Measurements from ENCODE around the gene CPNE4.

The CPNE4 gene

DNA sequence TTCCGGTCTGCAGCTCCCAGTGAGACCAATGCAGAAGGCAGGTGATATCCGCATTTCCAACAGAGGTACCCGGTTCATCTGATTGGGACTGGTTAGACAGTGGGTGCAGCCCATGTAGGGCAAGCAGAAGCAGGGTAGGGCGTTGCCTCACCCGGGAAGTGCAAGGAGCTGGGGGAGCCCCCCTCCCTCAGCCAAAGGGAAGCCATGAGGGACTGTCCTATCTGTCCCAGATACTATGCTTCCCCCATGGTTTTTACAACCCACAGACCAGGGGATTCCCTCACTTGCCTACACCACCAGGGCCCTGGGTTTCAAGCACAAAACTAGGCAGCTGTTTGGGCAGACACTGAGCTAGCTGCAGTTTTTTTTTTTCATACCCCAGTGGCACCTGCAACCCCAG is 71.8 kb downstream of the CPNE4 start:
- no peak overlapping the region for H3K4me2 ChIP-seq (ENCODE audit: low read depth, low read length, poor library complexity, severe bottlenecking)
- no peaks in the 10 kb centered on the region for H3K79me2 ChIP-seq (ENCODE audit: insufficient read depth, low read length)
- H3K27me3 ChIP-seq (ENCODE audit: insufficient read depth, low read length, poor library complexity, severe bottlenecking) = no peaks in the 10 kb centered on the region
- no peaks in the 10 kb centered on the region for H3K36me3 ChIP-seq (ENCODE audit: insufficient read depth, low read length)
- H3K9ac ChIP-seq (ENCODE audit: low read depth, low read length, poor library complexity, severe bottlenecking) = no peak overlapping the region
- no peaks in the 10 kb centered on the region for H3K4me1 ChIP-seq (ENCODE audit: insufficient read depth, low read length, poor library complexity, severe bottlenecking)
- H3F3A ChIP-seq (ENCODE audit: low read depth) = no peaks in the 10 kb centered on the region
- no peaks in the 10 kb centered on the region for H3K9me2 ChIP-seq (replicated peaks; ENCODE audit: low read depth, low read length)
- TF ChIP-seq EZH2phosphoT487 (IDR thresholded peaks at IDR 0.05; ENCODE audit: borderline replicate concordance) = no peak
- TF ChIP-seq, protein P1, sequence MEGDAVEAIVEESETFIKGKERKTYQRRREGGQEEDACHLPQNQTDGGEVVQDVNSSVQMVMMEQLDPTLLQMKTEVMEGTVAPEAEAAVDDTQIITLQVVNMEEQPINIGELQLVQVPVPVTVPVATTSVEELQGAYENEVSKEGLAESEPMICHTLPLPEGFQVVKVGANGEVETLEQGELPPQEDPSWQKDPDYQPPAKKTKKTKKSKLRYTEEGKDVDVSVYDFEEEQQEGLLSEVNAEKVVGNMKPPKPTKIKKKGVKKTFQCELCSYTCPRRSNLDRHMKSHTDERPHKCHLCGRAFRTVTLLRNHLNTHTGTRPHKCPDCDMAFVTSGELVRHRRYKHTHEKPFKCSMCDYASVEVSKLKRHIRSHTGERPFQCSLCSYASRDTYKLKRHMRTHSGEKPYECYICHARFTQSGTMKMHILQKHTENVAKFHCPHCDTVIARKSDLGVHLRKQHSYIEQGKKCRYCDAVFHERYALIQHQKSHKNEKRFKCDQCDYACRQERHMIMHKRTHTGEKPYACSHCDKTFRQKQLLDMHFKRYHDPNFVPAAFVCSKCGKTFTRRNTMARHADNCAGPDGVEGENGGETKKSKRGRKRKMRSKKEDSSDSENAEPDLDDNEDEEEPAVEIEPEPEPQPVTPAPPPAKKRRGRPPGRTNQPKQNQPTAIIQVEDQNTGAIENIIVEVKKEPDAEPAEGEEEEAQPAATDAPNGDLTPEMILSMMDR (conservative IDR thresholded peaks at IDR 0.05; ENCODE audit: low read length) = no peak
- H3K4me3 ChIP-seq (ENCODE audit: low read length, poor library complexity, severe bottlenecking) = no peak overlapping the region
- H3K9me3 ChIP-seq (ENCODE audit: insufficient read depth, low read depth, low read length) = no peaks in the 10 kb centered on the region
- H2AFZ ChIP-seq (ENCODE audit: low read length) = no peak overlapping the region
- no peaks in the 10 kb centered on the region for H4K20me1 ChIP-seq (ENCODE audit: insufficient read depth, low read length, poor library complexity, severe bottlenecking)

DNA sequence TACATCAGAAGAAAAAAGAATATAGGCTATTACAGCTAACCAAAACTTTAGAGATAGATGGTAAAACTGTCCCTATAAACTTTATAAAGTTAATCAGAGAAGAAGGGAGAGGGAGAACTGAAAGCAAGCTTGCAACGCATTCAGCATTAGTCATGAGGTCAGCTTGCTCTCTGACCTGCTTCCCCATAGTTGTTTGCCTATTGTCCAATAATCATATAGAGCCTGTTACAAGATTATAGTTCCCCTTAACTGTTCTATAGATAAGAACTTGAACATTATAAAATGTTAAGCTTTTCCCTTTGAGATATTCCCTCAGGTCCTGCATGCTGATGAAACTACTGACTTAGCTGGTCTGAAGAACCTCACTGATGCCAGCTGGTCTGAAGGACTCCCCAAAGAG is 74.5 kb downstream of the CPNE4 start:
- no peaks in the 10 kb centered on the region for H4K20me1 ChIP-seq (ENCODE audit: insufficient read depth, low read length, poor library complexity, severe bottlenecking)
- H2AFZ ChIP-seq (ENCODE audit: low read length) = no peak overlapping the region
- no peaks in the 10 kb centered on the region for H3F3A ChIP-seq (ENCODE audit: low read depth)
- H3K4me2 ChIP-seq (ENCODE audit: low read depth, low read length, poor library complexity, severe bottlenecking) = no peak overlapping the region
- no peaks in the 10 kb centered on the region for H3K27me3 ChIP-seq (ENCODE audit: insufficient read depth, low read length, poor library complexity, severe bottlenecking)
- H3K9me2 ChIP-seq (replicated peaks; ENCODE audit: low read depth, low read length) = no peaks in the 10 kb centered on the region
- H3K9ac ChIP-seq (ENCODE audit: low read depth, low read length, poor library complexity, severe bottlenecking) = no peak overlapping the region
- H3K4me3 ChIP-seq (ENCODE audit: low read length, poor library complexity, severe bottlenecking) = no peak overlapping the region
- H3K4me1 ChIP-seq (ENCODE audit: insufficient read depth, low read length, poor library complexity, severe bottlenecking) = no peaks in the 10 kb centered on the region
- H3K36me3 ChIP-seq (ENCODE audit: insufficient read depth, low read length) = no peaks in the 10 kb centered on the region
- H3K79me2 ChIP-seq (ENCODE audit: insufficient read depth, low read length) = no peaks in the 10 kb centered on the region
- TF ChIP-seq, protein P1 (conservative IDR thresholded peaks at IDR 0.05; ENCODE audit: low read length) = no peak
- TF ChIP-seq EZH2phosphoT487 (IDR thresholded peaks at IDR 0.05; ENCODE audit: borderline replicate concordance) = no peak
- no peaks in the 10 kb centered on the region for H3K9me3 ChIP-seq (ENCODE audit: insufficient read depth, low read depth, low read length)

DNA sequence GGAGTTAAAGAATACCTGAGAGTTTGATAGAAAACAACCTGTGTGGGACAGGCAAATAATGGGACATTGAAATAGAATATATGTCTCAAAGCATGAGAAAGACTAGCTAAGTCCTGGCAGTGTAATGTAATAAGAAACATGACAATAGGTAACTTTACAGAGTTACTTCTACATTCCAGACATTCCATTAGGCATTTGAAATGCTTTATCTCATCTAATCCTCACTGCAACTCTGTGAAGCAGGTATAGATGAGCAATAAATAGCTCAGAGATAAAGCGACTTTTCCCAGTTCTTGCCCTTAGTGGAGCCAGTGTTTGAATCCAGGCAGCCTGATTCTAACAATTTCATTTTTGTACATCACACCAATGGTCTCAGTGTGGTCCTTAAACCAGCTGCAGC is 76.8 kb downstream of the CPNE4 start:
- no peak overlapping the region for H3K4me3 ChIP-seq (ENCODE audit: low read length, poor library complexity, severe bottlenecking)
- no peak overlapping the region for H3K4me2 ChIP-seq (ENCODE audit: low read depth, low read length, poor library complexity, severe bottlenecking)
- H3K4me1 ChIP-seq (ENCODE audit: insufficient read depth, low read length, poor library complexity, severe bottlenecking) = no peaks in the 10 kb centered on the region
- no peaks in the 10 kb centered on the region for H3F3A ChIP-seq (ENCODE audit: low read depth)
- H4K20me1 ChIP-seq (ENCODE audit: insufficient read depth, low read length, poor library complexity, severe bottlenecking) = no peaks in the 10 kb centered on the region
- H3K9me3 ChIP-seq (ENCODE audit: insufficient read depth, low read depth, low read length) = no peaks in the 10 kb centered on the region
- no peak overlapping the region for H3K9ac ChIP-seq (ENCODE audit: low read depth, low read length, poor library complexity, severe bottlenecking)
- no peaks in the 10 kb centered on the region for H3K79me2 ChIP-seq (ENCODE audit: insufficient read depth, low read length)
- H3K9me2 ChIP-seq (replicated peaks; ENCODE audit: low read depth, low read length) = no peaks in the 10 kb centered on the region
- H3K27me3 ChIP-seq (ENCODE audit: insufficient read depth, low read length, poor library complexity, severe bottlenecking) = no peaks in the 10 kb centered on the region
- no peaks in the 10 kb centered on the region for H3K36me3 ChIP-seq (ENCODE audit: insufficient read depth, low read length)
- H2AFZ ChIP-seq (ENCODE audit: low read length) = no peak overlapping the region
- TF ChIP-seq, protein P1 (conservative IDR thresholded peaks at IDR 0.05; ENCODE audit: low read length) = no peak
- no peak for TF ChIP-seq EZH2phosphoT487 (IDR thresholded peaks at IDR 0.05; ENCODE audit: borderline replicate concordance)
